Fibroblast of mammary gland (primary cell): ENCODE results near the gene QRFP.

Experiments used
- DNase-seq: peaks from one replicate; pipeline ENCODE4 v3.0.0-alpha.2; 2010; ENCODE audit warnings: low read depth
- H3K4me3 ChIP-seq: 2 replicates; pipeline ENCODE4 v1.5.1; 2011; ENCODE audit warnings: low read depth, mild to moderate bottlenecking, low read length, moderate library complexity; ENCODE audit not compliant: control insufficient read depth
- TF ChIP-seq, protein P1 (sequence below): conservative IDR thresholded peaks from 2 replicates; pipeline ENCODE4 v1.5.1; 2011; ENCODE audit warnings: low read depth, low read length, inconsistent platforms; ENCODE audit not compliant: control insufficient read depth, insufficient read depth

Gene QRFP

DNA sequence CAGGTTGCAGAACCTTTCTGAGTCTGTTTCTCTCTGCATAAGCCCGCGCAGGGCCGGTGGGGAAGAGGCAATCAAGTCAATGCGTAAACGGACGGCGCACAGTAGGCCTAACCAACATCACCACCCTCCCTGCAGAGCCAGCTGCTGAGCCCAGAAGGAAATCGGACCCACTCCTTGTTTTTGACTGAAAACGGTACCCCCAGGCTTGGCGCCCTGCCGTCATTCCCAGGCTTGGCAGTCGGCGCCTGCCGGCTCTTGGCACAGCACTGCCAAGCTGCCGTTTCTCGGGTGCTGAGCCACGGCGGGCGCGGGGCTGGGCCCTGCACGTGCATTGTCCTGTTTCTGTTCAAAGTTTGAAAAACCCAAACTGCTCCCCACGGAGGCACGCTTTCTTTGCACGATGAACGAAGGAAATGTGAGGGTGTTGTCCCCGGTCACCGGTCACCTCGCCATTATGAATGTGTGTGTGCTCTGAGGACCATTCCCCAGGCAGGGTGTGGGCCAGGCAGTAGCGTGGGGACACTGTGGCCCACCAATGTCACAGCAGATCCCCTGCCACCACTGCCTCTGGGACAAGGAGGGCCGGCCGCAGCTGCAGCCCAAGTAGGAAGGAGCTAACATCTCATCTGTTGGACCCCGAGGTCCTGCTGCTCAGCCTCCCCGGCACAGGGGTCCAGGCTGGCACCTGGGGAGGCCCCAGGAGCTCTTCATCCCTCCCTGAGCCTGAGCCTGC is 22.4 kb upstream of the QRFP start:
- no peak overlapping the region for H3K4me3 ChIP-seq
- TF ChIP-seq, protein P1, sequence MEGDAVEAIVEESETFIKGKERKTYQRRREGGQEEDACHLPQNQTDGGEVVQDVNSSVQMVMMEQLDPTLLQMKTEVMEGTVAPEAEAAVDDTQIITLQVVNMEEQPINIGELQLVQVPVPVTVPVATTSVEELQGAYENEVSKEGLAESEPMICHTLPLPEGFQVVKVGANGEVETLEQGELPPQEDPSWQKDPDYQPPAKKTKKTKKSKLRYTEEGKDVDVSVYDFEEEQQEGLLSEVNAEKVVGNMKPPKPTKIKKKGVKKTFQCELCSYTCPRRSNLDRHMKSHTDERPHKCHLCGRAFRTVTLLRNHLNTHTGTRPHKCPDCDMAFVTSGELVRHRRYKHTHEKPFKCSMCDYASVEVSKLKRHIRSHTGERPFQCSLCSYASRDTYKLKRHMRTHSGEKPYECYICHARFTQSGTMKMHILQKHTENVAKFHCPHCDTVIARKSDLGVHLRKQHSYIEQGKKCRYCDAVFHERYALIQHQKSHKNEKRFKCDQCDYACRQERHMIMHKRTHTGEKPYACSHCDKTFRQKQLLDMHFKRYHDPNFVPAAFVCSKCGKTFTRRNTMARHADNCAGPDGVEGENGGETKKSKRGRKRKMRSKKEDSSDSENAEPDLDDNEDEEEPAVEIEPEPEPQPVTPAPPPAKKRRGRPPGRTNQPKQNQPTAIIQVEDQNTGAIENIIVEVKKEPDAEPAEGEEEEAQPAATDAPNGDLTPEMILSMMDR = no peak
- no peak for DNase-seq

DNA sequence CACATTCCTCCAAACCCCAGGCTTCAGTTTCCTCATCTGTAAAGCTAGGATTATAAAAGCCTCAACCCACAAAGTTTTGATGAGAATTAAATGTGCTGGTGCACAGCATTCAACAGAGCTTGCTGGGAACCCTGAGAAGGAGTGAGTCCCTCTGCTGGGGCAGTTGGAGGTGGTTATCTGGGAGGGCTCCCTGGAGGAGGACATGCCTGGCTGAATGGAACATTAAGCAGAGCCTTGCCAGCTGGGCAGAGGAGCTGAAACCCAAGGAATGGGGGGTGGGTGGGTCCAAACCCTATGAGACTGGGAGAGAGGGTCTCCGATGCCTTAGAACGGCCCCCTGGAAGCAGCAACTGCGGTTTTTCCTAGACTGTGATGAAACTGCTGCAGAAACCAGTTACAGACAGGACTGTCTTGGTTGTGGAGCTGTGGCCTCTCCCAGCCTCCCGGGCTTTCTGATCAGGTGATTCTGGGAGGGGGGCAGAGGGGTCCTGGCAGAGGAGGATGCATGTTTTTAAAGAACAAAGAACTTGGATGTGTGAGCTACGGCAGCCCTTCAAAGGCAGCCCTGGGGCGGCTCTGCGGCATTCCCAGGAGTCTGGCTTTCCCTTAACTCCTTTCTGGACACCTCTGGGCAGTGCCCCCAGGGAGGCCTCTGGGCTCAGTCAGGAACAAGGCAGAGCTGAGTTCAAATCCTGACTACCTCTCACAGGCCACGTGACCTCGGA is 21.7 kb upstream of the QRFP start:
- no peak overlapping the region for H3K4me3 ChIP-seq
- no peak for DNase-seq
- TF ChIP-seq, protein P1 = no peak

DNA sequence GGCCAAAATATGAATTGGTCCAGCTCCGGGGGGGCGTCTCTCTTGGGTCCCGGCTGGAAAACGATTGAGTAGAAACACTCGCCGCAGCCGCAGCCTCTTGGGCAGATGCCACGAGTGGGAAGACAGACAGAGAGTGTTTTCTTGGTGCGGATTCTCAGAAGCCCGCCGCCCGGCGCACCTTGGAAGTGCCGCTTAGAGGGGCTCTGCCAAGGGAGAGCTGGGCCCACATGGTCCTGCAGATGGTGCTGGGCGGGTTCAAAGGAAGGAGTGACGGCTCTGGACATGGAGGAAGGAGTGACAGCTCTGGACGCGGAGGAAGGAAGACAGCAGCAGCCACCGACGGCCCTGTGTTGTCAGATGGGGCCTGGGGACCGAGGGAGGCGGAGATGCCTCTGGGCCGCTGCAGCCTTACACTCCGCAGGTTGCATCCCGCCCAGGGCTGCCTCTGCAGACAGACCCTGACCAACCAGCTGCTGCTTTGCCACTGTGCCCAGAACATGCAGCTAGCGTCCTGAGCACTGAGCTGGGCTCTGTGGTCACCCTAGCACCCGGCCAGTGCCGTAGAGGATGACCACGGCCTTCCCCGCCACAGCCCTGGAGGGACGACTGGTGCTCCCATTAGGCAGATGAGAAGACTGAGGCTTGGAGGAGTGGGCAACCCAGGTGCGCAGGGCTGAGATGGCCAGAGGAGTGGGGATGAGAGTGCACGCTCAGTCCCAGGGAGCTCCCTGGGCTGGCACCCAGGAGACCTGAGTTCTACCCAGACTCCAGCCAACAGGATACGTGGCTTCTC is 20.8 kb upstream of the QRFP start:
- TF ChIP-seq, protein P1 = no peak

DNA sequence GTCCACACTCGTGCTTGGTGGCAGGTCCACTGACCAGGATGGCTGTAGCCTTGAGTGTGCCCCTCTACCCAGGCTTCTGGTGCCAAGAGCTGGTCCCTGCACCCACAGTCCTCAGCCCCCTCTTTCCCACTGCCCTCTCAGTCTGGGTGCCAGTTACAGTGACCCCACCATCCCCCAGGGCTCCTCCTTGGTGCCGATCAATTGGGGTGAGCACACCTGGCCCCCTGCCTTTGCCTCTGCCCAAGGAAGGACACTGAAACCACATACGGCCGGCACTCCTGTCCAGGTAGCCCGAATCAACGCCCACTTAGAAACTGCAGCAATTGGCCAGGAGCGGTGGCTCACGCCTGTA is 18.5 kb upstream of the QRFP start:
- no peak for DNase-seq
- TF ChIP-seq, protein P1 = no peak
- H3K4me3 ChIP-seq = no peak overlapping the region

More for the DNA sequence above, 20.8 kb upstream of the QRFP start:
- no peak overlapping the region for H3K4me3 ChIP-seq
- DNase-seq = no peak

DNA sequence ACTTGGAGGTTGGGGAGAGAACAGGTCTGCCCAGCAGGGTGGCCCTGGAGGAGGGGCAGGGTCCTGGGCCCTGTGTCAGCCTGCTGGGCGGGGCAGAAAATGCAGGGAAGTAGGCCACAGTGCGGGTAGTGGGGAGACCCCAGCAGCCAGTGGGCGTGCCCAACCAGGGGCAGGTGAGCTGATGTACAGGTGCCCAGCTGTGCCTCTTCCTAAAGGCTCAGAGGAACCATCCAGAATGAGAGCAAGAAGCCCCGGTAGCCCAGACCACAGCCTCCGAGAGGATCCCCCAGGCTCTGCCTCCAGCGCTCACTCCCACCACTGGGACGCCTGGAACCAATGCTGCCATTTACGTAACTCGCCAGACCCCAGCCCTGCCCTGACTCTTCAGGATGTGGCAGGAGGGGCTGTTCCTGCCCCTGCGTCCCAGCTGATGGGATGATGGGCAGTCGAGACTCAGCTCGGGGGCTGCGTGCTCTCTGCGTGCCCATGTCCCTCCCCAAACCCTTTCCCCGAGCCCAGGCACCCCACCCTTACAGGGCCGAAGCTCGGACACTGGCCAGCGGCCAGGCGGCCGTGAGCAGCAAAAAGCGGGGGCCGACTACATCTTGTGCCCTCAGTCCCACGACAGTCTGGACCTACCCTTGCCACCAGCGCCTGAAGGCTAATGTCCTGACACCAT is 17.9 kb upstream of the QRFP start:
- H3K4me3 ChIP-seq = no peak overlapping the region
- DNase-seq = no peak
- TF ChIP-seq, protein P1 = no peak
